Liver (tissue), 9 donors: ENCODE results near the gene ALDH9A1. TPM values are rescaled to one million over a fixed set of nuclear protein-coding genes. Genes with fewer than 3 reads are reported as not detected.

ENCODE experiments used
- DNase-seq: peaks from one replicate; pipeline ENCODE4 v3.0.0-alpha.2; 2017; ENCODE audit warnings: low spot score
- H3K27ac ChIP-seq, 2 donors: one replicate each; pipeline ENCODE4 v1.7.0; 2013; ENCODE audit warnings: inconsistent platforms in 2 of 2, low read length in 2 of 2, control low read depth in 1 of 2, low read depth in 1 of 2, mild to moderate bottlenecking in 1 of 2
- H3K27me3 ChIP-seq, 4 donors: one replicate each; pipeline versions ENCODE4 v1.6.1 to v1.7.0; 2013; ENCODE audit warnings: low read length in 3 of 4, inconsistent platforms in 1 of 4, mild to moderate bottlenecking in 1 of 4, moderate library complexity in 1 of 4; ENCODE audit not compliant: control insufficient read depth in 4 of 4, insufficient read depth in 4 of 4
- H3K36me3 ChIP-seq, 4 donors: one replicate each; pipeline versions ENCODE4 v1.6.1 to v1.7.0; 2013; ENCODE audit warnings: low read length in 3 of 4, mild to moderate bottlenecking in 3 of 4, low read depth in 1 of 4, moderate library complexity in 1 of 4; ENCODE audit not compliant: control insufficient read depth in 4 of 4, insufficient read depth in 3 of 4
- H3K4me1 ChIP-seq, 4 donors: one replicate each; pipeline versions ENCODE4 v1.6.1 to v1.7.0; 2013; ENCODE audit warnings: low read length in 3 of 4, mild to moderate bottlenecking in 3 of 4, moderate library complexity in 1 of 4; ENCODE audit not compliant: control insufficient read depth in 4 of 4, insufficient read depth in 4 of 4
- H3K4me3 ChIP-seq, 3 donors: one replicate each; pipeline versions ENCODE4 v1.6.1 to v1.7.0; 2013; ENCODE audit warnings: low read length in 3 of 3, control low read depth in 1 of 3, low read depth in 1 of 3, mild to moderate bottlenecking in 1 of 3
- H3K9ac ChIP-seq, 2 donors: one replicate each; pipeline ENCODE4 v1.7.0; 2013; ENCODE audit warnings: low read length in 2 of 2, mild to moderate bottlenecking in 2 of 2, moderate library complexity in 2 of 2, control low read depth in 1 of 2, low read depth in 1 of 2
- H3K9me3 ChIP-seq, 4 donors: one replicate each; pipeline versions ENCODE4 v1.6.1 to v1.7.0; 2013; ENCODE audit warnings: low read length in 3 of 4; ENCODE audit not compliant: control insufficient read depth in 4 of 4
- ATF3 ChIP-seq: IDR thresholded peaks from 2 replicates; pipeline ENCODE4 v1.6.1; 2016; ENCODE audit warnings: antibody characterized with exemption
- CTCF ChIP-seq: fragments of 150-350 bp; IDR thresholded peaks from 2 replicates; pipeline ENCODE4 v1.5.1; 2017; ENCODE audit warnings: improper control_type of control experiment, low read depth, low read length; ENCODE audit not compliant: missing input control
- EGR1 ChIP-seq, 2 donors: IDR thresholded peaks; 2 replicates each; pipeline ENCODE4 v1.6.1; 2016 to 2018; ENCODE audit warnings: antibody characterized with exemption in 2 of 2, low read depth in 2 of 2
- FOXA1 ChIP-seq: IDR thresholded peaks from 2 replicates; pipeline ENCODE4 v1.6.1; 2016; ENCODE audit warnings: antibody characterized with exemption
- FOXA2 ChIP-seq: IDR thresholded peaks from 2 replicates; pipeline ENCODE4 v1.6.1; 2016; ENCODE audit warnings: antibody characterized with exemption
- GABPA ChIP-seq, 2 donors: IDR thresholded peaks in 1 of 2; conservative IDR thresholded peaks in 1 of 2; 2 replicates each; pipeline ENCODE4 v1.6.1; 2016; ENCODE audit warnings: antibody characterized with exemption in 2 of 2, mild to moderate bottlenecking in 1 of 2, moderate library complexity in 1 of 2
- HNF4A ChIP-seq, 2 donors: conservative IDR thresholded peaks; 2 replicates each; pipeline ENCODE4 v1.6.1; 2016; ENCODE audit warnings: antibody characterized with exemption in 2 of 2, mild to moderate bottlenecking in 2 of 2
- HNF4G ChIP-seq: IDR thresholded peaks from 2 replicates; pipeline ENCODE4 v1.6.1; 2016; ENCODE audit warnings: antibody characterized with exemption
- JUND ChIP-seq, 2 donors: IDR thresholded peaks; 2 replicates each; pipeline ENCODE4 v1.6.1; 2016; ENCODE audit warnings: antibody characterized with exemption in 2 of 2
- MAX ChIP-seq: IDR thresholded peaks from 2 replicates; pipeline ENCODE4 v1.6.1; 2016; ENCODE audit warnings: antibody characterized with exemption
- NR2F2 ChIP-seq: IDR thresholded peaks from 2 replicates; pipeline ENCODE4 v1.6.1; 2016; ENCODE audit warnings: antibody characterized with exemption
- RAD21 ChIP-seq, 2 donors: IDR thresholded peaks; 2 replicates each; pipeline ENCODE4 v1.6.1; 2016; ENCODE audit warnings: antibody characterized with exemption in 2 of 2, mild to moderate bottlenecking in 2 of 2
- REST ChIP-seq: IDR thresholded peaks from 2 replicates; pipeline ENCODE4 v1.6.1; 2016; ENCODE audit warnings: antibody characterized with exemption, mild to moderate bottlenecking
- RXRA ChIP-seq, 2 donors: IDR thresholded peaks; 2 replicates each; pipeline ENCODE4 v1.6.1; 2017 to 2018; ENCODE audit warnings: antibody characterized with exemption in 2 of 2, mild to moderate bottlenecking in 1 of 2
- SP1 ChIP-seq: IDR thresholded peaks from 2 replicates; pipeline ENCODE4 v1.6.1; 2018; ENCODE audit warnings: antibody characterized with exemption, mild to moderate bottlenecking
- TAF1 ChIP-seq: conservative IDR thresholded peaks from 2 replicates; pipeline ENCODE4 v1.6.1; 2016; ENCODE audit warnings: antibody characterized with exemption, mild to moderate bottlenecking
- YY1 ChIP-seq: IDR thresholded peaks from 2 replicates; pipeline ENCODE4 v1.6.1; 2016; ENCODE audit warnings: antibody characterized with exemption, mild to moderate bottlenecking
- ZBTB33 ChIP-seq: IDR thresholded peaks from 2 replicates; pipeline ENCODE4 v1.6.1; 2016; ENCODE audit warnings: antibody characterized with exemption
- WGBS: extraction: QIAGEN DNeasy Blood & Tissue Kit; methylation state at CpG from one replicate; pipeline ENCODE4 v1.1.7; 2013; 5-methylcytosine and 5-hydroxymethylcytosine counted together
- polyA plus RNA-seq, 2 donors: library from polyadenylated mRNA; stranded (reverse) in 1 of 2; unstranded in 1 of 2; fragments of 200-250 nt in 1 of 2; fragments of >200 nt in 1 of 2; fragmentation: Nextera tagmentation in 1 of 2; extraction: Ambion mirVana in 1 of 2; gene quantifications; one replicate each; pipeline versions ENCODE4 v1.2.1 to v1.2.3, GENCODE V29; 2013 to 2015
- total RNA-seq, 2 donors: library from RNA; depleted of rRNA; stranded (reverse); fragments of >200 nt; gene quantifications; one replicate each; pipeline ENCODE4 v1.2.3, GENCODE V29; 2014
- donor health status: healthy.
- donor health status: healthy.
- donor health status: healthy.
- donor health status: healthy.
- donor health status: healthy.

Gene ALDH9A1
- total and polyA plus RNA-seq, 4 donors, result 42.8 to 93.4 (median 79.8) TPM

GRCh38 chr1:165707984-165708706, 9.8 kb upstream of the ALDH9A1 start:
- H3K9ac ChIP-seq, result no peak overlapping the region
- no peaks in the 10 kb centered on the region for H3K9me3 ChIP-seq
- 91% methylated on average over 11 of the region's 11 CpGs for WGBS
- H3K4me1 ChIP-seq, result no peaks in the 10 kb centered on the region
- no peak overlapping the region for H3K4me3 ChIP-seq
- no peak for TF ChIP-seq YY1
- TF ChIP-seq JUND (IDR thresholded peaks at IDR 0.05), result no peak
- TF ChIP-seq EGR1 (IDR thresholded peaks at IDR 0.05; ENCODE audit: low read depth in 2 of 2), result no peak
- TF ChIP-seq RAD21 (IDR thresholded peaks at IDR 0.05), result no peak
- no peak for TF ChIP-seq REST
- no peak for TF ChIP-seq MAX
- TF ChIP-seq FOXA2, result no peak
- TF ChIP-seq TAF1, result no peak
- TF ChIP-seq HNF4G, result no peak
- no peak for TF ChIP-seq SP1
- TF ChIP-seq CTCF, result no peak
- TF ChIP-seq FOXA1, result no peak
- no peak for TF ChIP-seq RXRA (IDR thresholded peaks at IDR 0.05)
- no peak for TF ChIP-seq NR2F2
- TF ChIP-seq ATF3, result no peak
- TF ChIP-seq ZBTB33, result no peak
- TF ChIP-seq GABPA (IDR thresholded peaks at IDR 0.05 in 1 of 2, conservative IDR thresholded peaks at IDR 0.05 in 1 of 2), result no peak
- TF ChIP-seq HNF4A (conservative IDR thresholded peaks at IDR 0.05), result no peak
- no peak overlapping the region for H3K27ac ChIP-seq
- H3K27me3 ChIP-seq, result no peaks in the 10 kb centered on the region
- no peaks in the 10 kb centered on the region for H3K36me3 ChIP-seq
- no peak for DNase-seq
